Left lung (tissue), 10 donors: ENCODE data around the gene PODXL. TPM values are rescaled to one million over a fixed set of nuclear protein-coding genes. Genes with fewer than 3 reads are reported as not detected.

Experiments
- ATAC-seq: fragments of 200-7000 bp; cut with Tn5 transposase; one replicate; pipeline ENCODE4 v1.9.1; 2020; ENCODE audit warnings: moderate library complexity
- DNase-seq, 4 donors: peaks; one replicate each; pipeline ENCODE4 v3.0.0-alpha.2; 2013 to 2020
- H3K27ac ChIP-seq, 2 donors: fragments of 200-600 bp; sonication (generic) in 1 of 2; one replicate each; pipeline versions ENCODE4 v1.5.0 to v1.8.0; 2020 to 2021
- H3K27me3 ChIP-seq, 2 donors: fragments of 200-600 bp; sonication (generic) in 1 of 2; one replicate each; pipeline versions ENCODE4 v1.5.0 to v1.8.0; 2020 to 2021
- H3K36me3 ChIP-seq, 2 donors: fragments of 200-600 bp; sonication (generic) in 1 of 2; one replicate each; pipeline versions ENCODE4 v1.5.0 to v1.8.0; 2020 to 2021
- H3K4me1 ChIP-seq, 2 donors: fragments of 200-600 bp; one replicate each; pipeline ENCODE4 v1.8.0; 2021
- H3K4me3 ChIP-seq, 2 donors: fragments of 200-600 bp; sonication (generic) in 1 of 2; one replicate each; pipeline versions ENCODE4 v1.5.0 to v1.8.0; 2020 to 2021; ENCODE audit warnings: mild to moderate bottlenecking in 1 of 2
- H3K9me3 ChIP-seq, 2 donors: fragments of 200-600 bp; sonication (generic) in 1 of 2; one replicate each; pipeline versions ENCODE4 v1.5.0 to v1.8.0; 2020 to 2021
- intact Hi-C, 2 donors: fragments of 100-400 bp; cut with DNase I; formaldehyde crosslinking; loops; one replicate each; pipeline versions ENCODE4 v1.11.2 to v1.14.2; 2022
- polyA plus RNA-seq, 6 donors: library from polyadenylated mRNA; unstranded; fragments of 120-200 nt; gene quantifications; one replicate each; pipeline ENCODE4 v1.2.1, GENCODE V29; 2013; ENCODE audit not compliant: insufficient read length in 6 of 6
- total RNA-seq, 2 donors: library from RNA; stranded (reverse); fragmentation: NEBNext Ultra II Directional; extraction: Animal tissue kit (Norgen Biotek cat#: 25700); gene quantifications; one replicate each; pipeline ENCODE4 v1.2.1, GENCODE V29; 2021
- TF ChIP-seq, protein P1 (sequence below), 2 donors: fragments of 200-600 bp; sonication (generic) in 1 of 2; IDR thresholded peaks; one replicate each; pipeline versions ENCODE4 v1.5.0 to v1.8.0; 2021; ENCODE audit warnings: antibody characterized with exemption in 2 of 2
- donor health status: DM: no; HTN: yes; CAD: no.
- donor health status: DM: no; HTN: no; CAD: no.

PODXL gene
- total and polyA plus RNA-seq, 8 donors = 52.3 to 124 (median 63.0) TPM

- ATAC-seq = no peak
- intact Hi-C loops = no loop called here
- H3K36me3 ChIP-seq = peaks cover 0 to 13% of the 10 kb centered on the region in 2 donors
- no peaks in the 10 kb centered on the region for H3K9me3 ChIP-seq
- H3K4me3 ChIP-seq = no peak overlapping the region
- TF ChIP-seq, protein P1, sequence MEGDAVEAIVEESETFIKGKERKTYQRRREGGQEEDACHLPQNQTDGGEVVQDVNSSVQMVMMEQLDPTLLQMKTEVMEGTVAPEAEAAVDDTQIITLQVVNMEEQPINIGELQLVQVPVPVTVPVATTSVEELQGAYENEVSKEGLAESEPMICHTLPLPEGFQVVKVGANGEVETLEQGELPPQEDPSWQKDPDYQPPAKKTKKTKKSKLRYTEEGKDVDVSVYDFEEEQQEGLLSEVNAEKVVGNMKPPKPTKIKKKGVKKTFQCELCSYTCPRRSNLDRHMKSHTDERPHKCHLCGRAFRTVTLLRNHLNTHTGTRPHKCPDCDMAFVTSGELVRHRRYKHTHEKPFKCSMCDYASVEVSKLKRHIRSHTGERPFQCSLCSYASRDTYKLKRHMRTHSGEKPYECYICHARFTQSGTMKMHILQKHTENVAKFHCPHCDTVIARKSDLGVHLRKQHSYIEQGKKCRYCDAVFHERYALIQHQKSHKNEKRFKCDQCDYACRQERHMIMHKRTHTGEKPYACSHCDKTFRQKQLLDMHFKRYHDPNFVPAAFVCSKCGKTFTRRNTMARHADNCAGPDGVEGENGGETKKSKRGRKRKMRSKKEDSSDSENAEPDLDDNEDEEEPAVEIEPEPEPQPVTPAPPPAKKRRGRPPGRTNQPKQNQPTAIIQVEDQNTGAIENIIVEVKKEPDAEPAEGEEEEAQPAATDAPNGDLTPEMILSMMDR (IDR thresholded peaks at IDR 0.05) = no peak
- no peaks in the 10 kb centered on the region for H3K27me3 ChIP-seq
- no peak for DNase-seq
- H3K4me1 ChIP-seq = peaks cover 0 to 5% of the 10 kb centered on the region in 2 donors
- H3K27ac ChIP-seq = no peak overlapping the region
Observed at GRCh38 chr7:131482800-131483199, 73.6 kb downstream of the PODXL start.

GRCh38 chr7:131480384-131481315, 75.8 kb downstream of the PODXL start:
- peaks cover 0 to 8% of the 10 kb centered on the region in 2 donors for H3K36me3 ChIP-seq
- H3K27ac ChIP-seq = peak overlapping the region in 1 of 2 donors; percentile 13
- ATAC-seq (peak; percentile 89), DNase-seq (no peak)
- no peak overlapping the region for H3K4me3 ChIP-seq
- no peaks in the 10 kb centered on the region for H3K27me3 ChIP-seq
- no peaks in the 10 kb centered on the region for H3K9me3 ChIP-seq
- peaks cover 0 to 5% of the 10 kb centered on the region in 2 donors for H3K4me1 ChIP-seq
- TF ChIP-seq, protein P1 (IDR thresholded peaks at IDR 0.05) = no peak
- intact Hi-C loops = no loop called here

- no peak for ATAC-seq
- Histone ChIP-seq H3K4me1 (peaks cover 0 to 5% of the 10 kb centered on the region in 2 donors), H3K36me3 (peaks cover 0 to 22% of the 10 kb centered on the region in 2 donors), H3K27me3 (no peaks in the 10 kb centered on the region), H3K4me3 (no peak overlapping the region), H3K27ac (no peak overlapping the region), H3K9me3 (no peaks in the 10 kb centered on the region)
- DNase-seq = no peak
- intact Hi-C loops = no loop called here
- TF ChIP-seq, protein P1 (IDR thresholded peaks at IDR 0.05) = no peak
Observed at GRCh38 chr7:131476740-131477139, 79.7 kb downstream of the PODXL start.

DNA sequence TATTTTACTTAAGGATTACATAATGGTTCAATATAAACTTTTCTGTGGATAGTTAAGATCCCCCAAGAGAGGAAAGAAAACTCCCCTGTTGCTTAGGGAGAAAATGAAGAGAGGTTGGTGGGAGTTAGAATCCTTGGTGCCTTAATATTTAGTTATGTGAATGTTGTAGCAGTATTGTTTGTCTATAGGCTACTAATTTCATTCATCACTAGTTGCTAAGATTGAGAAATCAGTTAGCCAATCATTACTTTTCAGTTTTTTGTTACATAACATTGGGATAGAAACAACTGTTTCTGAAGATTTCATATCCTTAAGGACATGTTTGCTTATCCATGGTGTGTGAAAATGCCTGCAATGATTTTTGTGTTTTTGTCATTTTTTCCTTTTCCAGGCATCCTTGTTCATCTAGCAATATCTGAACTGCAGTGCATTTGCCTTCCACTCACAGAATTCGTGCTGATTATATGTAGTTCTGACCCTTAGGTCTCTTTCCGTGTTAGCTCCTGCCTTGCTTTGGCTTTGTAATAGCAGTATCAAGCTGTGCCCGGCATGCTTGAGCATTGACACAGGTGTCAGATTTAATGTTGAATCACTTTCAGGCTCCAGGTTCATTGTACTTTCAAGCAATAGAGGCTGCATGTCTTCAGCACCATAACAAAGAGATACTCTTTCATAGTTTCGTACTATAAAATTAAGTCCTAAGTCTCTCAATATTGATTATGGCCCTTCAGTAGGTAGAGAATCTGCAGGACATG, 85.0 kb downstream of the PODXL start:
- ATAC-seq = no peak
- Histone ChIP-seq H3K36me3 (peaks cover 0 to 67% of the 10 kb centered on the region in 2 donors), H3K9me3 (no peaks in the 10 kb centered on the region), H3K4me1 (no peaks in the 10 kb centered on the region), H3K27ac (no peak overlapping the region), H3K4me3 (no peak overlapping the region), H3K27me3 (no peaks in the 10 kb centered on the region)
- DNase-seq = no peak
- intact Hi-C loops = no loop called here
- TF ChIP-seq, protein P1 (IDR thresholded peaks at IDR 0.05) = no peak

DNA sequence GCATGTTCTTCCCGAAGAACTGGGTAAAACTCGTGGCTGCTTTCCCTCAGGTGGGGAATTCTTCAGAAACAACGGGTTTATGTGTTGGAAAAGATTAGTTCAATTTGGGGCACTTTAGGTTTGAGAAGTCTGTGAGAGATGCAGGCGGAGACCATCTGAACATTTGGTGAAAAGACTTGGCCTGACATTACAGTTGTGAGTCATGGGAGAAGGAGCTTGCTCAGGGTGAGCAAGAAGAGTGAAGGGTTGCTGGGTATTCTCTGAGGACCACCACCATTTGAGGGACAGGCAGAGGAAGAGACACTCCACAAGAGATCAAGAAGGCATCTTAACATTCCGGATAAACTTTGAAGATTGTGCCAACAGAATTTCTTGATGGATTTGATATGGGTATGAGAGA, 88.6 kb downstream of the PODXL start:
- Histone ChIP-seq H3K9me3 (no peaks in the 10 kb centered on the region), H3K4me3 (no peak overlapping the region), H3K36me3 (peaks cover 0 to 88% of the 10 kb centered on the region in 2 donors), H3K27ac (no peak overlapping the region), H3K27me3 (no peaks in the 10 kb centered on the region), H3K4me1 (no peaks in the 10 kb centered on the region)
- ATAC-seq (no peak), DNase-seq (no peak)
- TF ChIP-seq, protein P1 (IDR thresholded peaks at IDR 0.05) = no peak
- intact Hi-C loops = no loop called here
